NCI-H2196 treated with DMSO at 0.1 percent for 48 hours (cell line): ENCODE measurements around the gene KERA.

ENCODE experiments used
- DNase-seq: peaks from one replicate; lab custom pipeline; 2025; ENCODE audit not compliant: unreplicated experiment; lab: John Stamatoyannopoulos, UW

The KERA gene

GRCh38 chr12:91074154-91074709 is 16.4 kb upstream of the KERA start:
- no peak for DNase-seq

- DNase-seq = no peak
Measured at GRCh38 chr12:91073426-91073825, 15.6 kb upstream of the KERA start.

- DNase-seq = no peak
Measured at GRCh38 chr12:91072931-91073330, 15.1 kb upstream of the KERA start.

- DNase-seq = no peak
Measured at GRCh38 chr12:91070936-91071335, 13.1 kb upstream of the KERA start.

GRCh38 chr12:91065396-91065795 is 7.6 kb upstream of the KERA start:
- DNase-seq = no peak

GRCh38 chr12:91064640-91065039 is 6.8 kb upstream of the KERA start:
- no peak for DNase-seq

GRCh38 chr12:91061091-91061490 is 3.3 kb upstream of the KERA start:
- no peak for DNase-seq

GRCh38 chr12:91059211-91059610 is 1.4 kb upstream of the KERA start:
- no peak for DNase-seq

- DNase-seq = no peak
Measured at GRCh38 chr12:91058786-91059185, 962 bp upstream of the KERA start.

- no peak for DNase-seq
Measured at GRCh38 chr12:91056488-91056887, 1.3 kb downstream of the KERA start.

GRCh38 chr12:91055976-91056375 is 1.8 kb downstream of the KERA start:
- no peak for DNase-seq

GRCh38 chr12:91053951-91054715 is 3.7 kb downstream of the KERA start:
- DNase-seq = no peak

GRCh38 chr12:91052026-91052425 is 5.8 kb downstream of the KERA start:
- DNase-seq = no peak

GRCh38 chr12:91044586-91044985 is 13.2 kb downstream of the KERA start:
- no peak for DNase-seq

GRCh38 chr12:91043408-91043807 is 14.4 kb downstream of the KERA start:
- no peak for DNase-seq

GRCh38 chr12:91040096-91040755 is 17.6 kb downstream of the KERA start:
- no peak for DNase-seq

GRCh38 chr12:91037276-91037675 is 20.5 kb downstream of the KERA start:
- no peak for DNase-seq

- no peak for DNase-seq
Measured at GRCh38 chr12:91033251-91033650, 24.6 kb downstream of the KERA start.

GRCh38 chr12:91023326-91024004 is 34.4 kb downstream of the KERA start:
- no peak for DNase-seq

GRCh38 chr12:91021076-91021475 is 36.7 kb downstream of the KERA start:
- DNase-seq = no peak

- DNase-seq = no peak
Measured at GRCh38 chr12:91019455-91019854, 38.4 kb downstream of the KERA start.
